SK-N-SH (cell line): ENCODE results near the gene LRRC70. TPM values are rescaled to one million over a fixed set of nuclear protein-coding genes. Genes with fewer than 3 reads are reported as not detected.

Experiments used
- CTCF ChIA-PET: fragments of 300-600, 350-600 bp; formaldehyde crosslinking; extraction: SDS; loops from one replicate; lab custom pipeline; 2021; lab: Yijun Ruan, JAX
- POLR2A ChIA-PET: fragments of 350-600 bp; sonication (Branson Sonifier 250); formaldehyde crosslinking; extraction: SDS; loops from one replicate; lab custom pipeline; 2020; ENCODE audit warnings: antibody characterized with exemption, inconsistent platforms; lab: Yijun Ruan, JAX
- DNase-seq: peaks from one replicate; pipeline ENCODE4 v3.0.0; 2012
- H2AFZ ChIP-seq: fragments of 200-600 bp; sonication (generic); 2 replicates; pipeline ENCODE4 v1.8.1; 2016; ENCODE audit warnings: antibody characterized with exemption, mild to moderate bottlenecking, low read depth
- H3F3A ChIP-seq: fragments of 200-600 bp; sonication (generic); replicated peaks from 2 replicates; pipeline ENCODE3; 2016; ENCODE audit warnings: antibody characterized with exemption, mild to moderate bottlenecking; ENCODE audit not compliant: insufficient read depth
- H3K27ac ChIP-seq, 2 experiments: fragments of 200-500 bp in 1 of 2; fragments of 200-600 bp in 1 of 2; sonication (Bioruptor generic) in 1 of 2; sonication (generic), shearing (Covaris generic) in 1 of 2; 2 replicates each; pipeline versions ENCODE4 v1.5.1 to v1.6.1; 2014 to 2016; ENCODE audit warnings: low read depth in 2 of 2, inconsistent platforms in 1 of 2, low read length in 1 of 2, mild to moderate bottlenecking in 1 of 2, mixed read lengths in 1 of 2
- H3K27me3 ChIP-seq: fragments of 200-600 bp; sonication (generic), shearing (Covaris generic); 2 replicates; pipeline ENCODE4 v1.6.1; 2016; ENCODE audit warnings: mixed run types; ENCODE audit not compliant: insufficient read depth
- H3K36me3 ChIP-seq, 2 experiments: fragments of 200-500 bp in 1 of 2; fragments of 200-600 bp in 1 of 2; sonication (Bioruptor generic) in 1 of 2; sonication (generic) in 1 of 2; replicated peaks in 1 of 2; 2 replicates each; pipeline versions ENCODE3 to v1.5.1; 2014 to 2016; ENCODE audit warnings: low read length in 1 of 2, mild to moderate bottlenecking in 1 of 2; ENCODE audit not compliant: insufficient read depth in 2 of 2, control insufficient read depth in 1 of 2
- H3K4me1 ChIP-seq, 2 experiments: fragments of 200-500 bp in 1 of 2; fragments of 200-600 bp in 1 of 2; sonication (Bioruptor generic) in 1 of 2; sonication (generic), shearing (Covaris generic) in 1 of 2; 2 replicates each; pipeline versions ENCODE4 v1.5.1 to v1.6.1; 2014 to 2016; ENCODE audit warnings: low read depth in 1 of 2, low read length in 1 of 2, mixed run types in 1 of 2; ENCODE audit not compliant: insufficient read depth in 2 of 2, control insufficient read depth in 1 of 2
- H3K4me2 ChIP-seq: fragments of 200-600 bp; sonication (generic), shearing (Covaris generic); 2 replicates; pipeline ENCODE4 v1.6.1; 2017; ENCODE audit warnings: mixed run types
- H3K4me3 ChIP-seq, 2 experiments: fragments of 200-500 bp in 1 of 2; fragments of 200-600 bp in 1 of 2; sonication (Bioruptor generic) in 1 of 2; sonication (generic), shearing (Covaris generic) in 1 of 2; 2 replicates each; pipeline versions ENCODE4 v1.5.1 to v1.8.1; 2014 to 2016; ENCODE audit warnings: low read depth in 2 of 2, inconsistent platforms in 1 of 2, low read length in 1 of 2, mild to moderate bottlenecking in 1 of 2, mixed read lengths in 1 of 2, moderate library complexity in 1 of 2
- H3K79me2 ChIP-seq: fragments of 200-600 bp; sonication (generic); 2 replicates; pipeline ENCODE4 v1.8.1; 2017; ENCODE audit warnings: mild to moderate bottlenecking; ENCODE audit not compliant: insufficient read depth
- H3K9ac ChIP-seq: fragments of 200-600 bp; sonication (generic); 2 replicates; pipeline ENCODE4 v1.6.1; 2017; ENCODE audit warnings: mixed run types
- H3K9me2 ChIP-seq: fragments of 200-600 bp; sonication (generic); 2 replicates; pipeline ENCODE4 v1.6.1; 2017; ENCODE audit warnings: mixed run types
- H3K9me3 ChIP-seq: fragments of 200-600 bp; sonication (generic); 2 replicates; pipeline ENCODE4 v1.6.1; 2017; ENCODE audit warnings: mixed run types, mild to moderate bottlenecking, moderate library complexity
- H4K20me1 ChIP-seq: fragments of 200-600 bp; sonication (generic); 2 replicates; pipeline ENCODE4 v1.6.1; 2017; ENCODE audit warnings: mild to moderate bottlenecking, mixed run types; ENCODE audit not compliant: insufficient read depth
- CHD2 ChIP-seq: fragments of 150-350 bp; IDR thresholded peaks from 2 replicates; pipeline ENCODE4 v1.6.1; 2018; ENCODE audit warnings: low read length; ENCODE audit not compliant: partially characterized antibody
- CTCF ChIP-seq: fragments of 200-600 bp; sonication (generic); IDR thresholded peaks from 2 replicates; pipeline ENCODE4 v1.6.1; 2017; ENCODE audit warnings: antibody characterized with exemption, mild to moderate bottlenecking, moderate library complexity
- EP300 ChIP-seq, 2 experiments: IDR thresholded peaks; 2 replicates each; pipeline versions ENCODE4 v1.4.0 to v1.6.1; 2012; ENCODE audit warnings: borderline replicate concordance in 1 of 2, low read depth in 1 of 2, low read length in 1 of 2
- FOXJ3 ChIP-seq: sonication (generic); formaldehyde crosslinking; IDR thresholded peaks from 2 replicates; pipeline ENCODE4 v1.5.1; 2020; ENCODE audit warnings: mild to moderate bottlenecking, missing genetic modification reagents
- FOXM1 ChIP-seq: IDR thresholded peaks from 2 replicates; pipeline ENCODE4 v1.4.0; 2012; ENCODE audit warnings: low read depth, mild to moderate bottlenecking
- JUND ChIP-seq: IDR thresholded peaks from 2 replicates; pipeline ENCODE4 v1.4.0; 2012
- MAX ChIP-seq: IDR thresholded peaks from 2 replicates; pipeline ENCODE4 v1.4.0; 2012; ENCODE audit warnings: low read depth
- MEF2A ChIP-seq: IDR thresholded peaks from 2 replicates; pipeline ENCODE4 v1.4.0; 2012; ENCODE audit warnings: low read depth, borderline replicate concordance
- MXI1 ChIP-seq: IDR thresholded peaks from 2 replicates; pipeline ENCODE4 v1.6.1; 2012; ENCODE audit warnings: mild to moderate bottlenecking, low read depth, low read length, improper control_type of control experiment
- NFIC ChIP-seq: IDR thresholded peaks from 2 replicates; pipeline ENCODE4 v1.4.0; 2012; ENCODE audit warnings: borderline replicate concordance
- POLR2AphosphoS5 ChIP-seq: IDR thresholded peaks from 2 replicates; pipeline ENCODE4 v1.6.1; 2012; ENCODE audit warnings: low read depth, low read length
- RAD21 ChIP-seq: IDR thresholded peaks from 2 replicates; pipeline ENCODE4 v1.6.1; 2012; ENCODE audit warnings: mild to moderate bottlenecking, low read length
- RCOR1 ChIP-seq: fragments of 150-350 bp; IDR thresholded peaks from 2 replicates; pipeline ENCODE4 v1.6.1; 2017; ENCODE audit warnings: antibody characterized with exemption, low read length
- RXRA ChIP-seq: IDR thresholded peaks from 2 replicates; pipeline ENCODE4 v1.4.0; 2012; ENCODE audit warnings: low read depth, mild to moderate bottlenecking, borderline replicate concordance
- SMC3 ChIP-seq: IDR thresholded peaks from 2 replicates; pipeline ENCODE4 v1.6.1; 2012; ENCODE audit warnings: low read depth, low read length, improper control_type of control experiment
- TCF12 ChIP-seq: IDR thresholded peaks from 2 replicates; pipeline ENCODE4 v1.4.0; 2012
- YY1 ChIP-seq: IDR thresholded peaks from 2 replicates; pipeline ENCODE4 v1.4.0; 2012; ENCODE audit warnings: low read depth, mild to moderate bottlenecking
- WGBS: methylation state at CpG from one replicate; pipeline ENCODE4 v1.1.6; 2017; ENCODE audit warnings: low lambda C conversion rate; 5-methylcytosine and 5-hydroxymethylcytosine counted together
- polyA plus RNA-seq, 3 experiments: library from polyadenylated mRNA; depleted of rRNA; stranded (reverse); fragments of >200 nt; gene quantifications; 2 replicates each; pipeline ENCODE4 v1.2.3, GENCODE V29; 2012
- TF ChIP-seq, protein P1 (sequence below): IDR thresholded peaks from 2 replicates; pipeline ENCODE4; 2012
- TF ChIP-seq, protein P2 (sequence below): IDR thresholded peaks from 2 replicates; pipeline ENCODE4 v1.4.0; 2012; ENCODE audit warnings: low read depth, borderline replicate concordance
- TF ChIP-seq, protein P3 (sequence below): fragments of 150-350 bp; IDR thresholded peaks from 2 replicates; pipeline ENCODE4 v1.6.1; 2017; ENCODE audit warnings: antibody characterized with exemption, low read length, low read depth, borderline replicate concordance

LRRC70 gene
- polyA plus RNA-seq, 1 of the 3 experiments (the other 2 are of a cell fraction): 0.08 TPM

- DNase-seq: no peak
- TF ChIP-seq, protein P1, sequence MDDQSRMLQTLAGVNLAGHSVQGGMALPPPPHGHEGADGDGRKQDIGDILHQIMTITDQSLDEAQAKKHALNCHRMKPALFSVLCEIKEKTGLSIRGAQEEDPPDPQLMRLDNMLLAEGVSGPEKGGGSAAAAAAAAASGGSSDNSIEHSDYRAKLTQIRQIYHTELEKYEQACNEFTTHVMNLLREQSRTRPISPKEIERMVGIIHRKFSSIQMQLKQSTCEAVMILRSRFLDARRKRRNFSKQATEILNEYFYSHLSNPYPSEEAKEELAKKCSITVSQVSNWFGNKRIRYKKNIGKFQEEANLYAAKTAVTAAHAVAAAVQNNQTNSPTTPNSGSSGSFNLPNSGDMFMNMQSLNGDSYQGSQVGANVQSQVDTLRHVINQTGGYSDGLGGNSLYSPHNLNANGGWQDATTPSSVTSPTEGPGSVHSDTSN: peak; percentile 79
- no peak for TF ChIP-seq CTCF
- TF ChIP-seq EP300 (IDR thresholded peaks at IDR 0.05; ENCODE audit: borderline replicate concordance in 1 of 2, low read depth in 1 of 2, low read length in 1 of 2): peak; percentile 19 to 39; a peak in 1 of 4 replicates
- TF ChIP-seq TCF12: peak; percentile 66
- no peak for TF ChIP-seq RAD21
- TF ChIP-seq POLR2AphosphoS5: peak; percentile 40; the same call in 1 of the 2 replicates
- peak; percentile 12; the same call in 1 of the 2 replicates for TF ChIP-seq JUND
- no peak; the same call in 1 of the 2 replicates for TF ChIP-seq RXRA
- H3K79me2 ChIP-seq: 0 out of 2 replicates have a peak, but pooled peaks cover 3% of the 10 kb centered on the region
- H3K9me3 ChIP-seq: no peaks in the 10 kb centered on the region
- H3F3A ChIP-seq: no peaks in the 10 kb centered on the region
- POLR2A ChIA-PET: no interaction called here
- H3K9me2 ChIP-seq: no peaks in the 10 kb centered on the region
- H3K9ac ChIP-seq: no peak overlapping the region
- peaks cover 6 to 19% of the 10 kb centered on the region in 2 experiments for H3K36me3 ChIP-seq
- CTCF ChIA-PET: no interaction called here
- H3K4me1 ChIP-seq: no peaks in the 10 kb centered on the region; a peak in 1 of 4 replicates
- no peaks in the 10 kb centered on the region for H3K27me3 ChIP-seq
- H2AFZ ChIP-seq: no peak overlapping the region
- H3K4me3 ChIP-seq: no peak overlapping the region
- no peaks in the 10 kb centered on the region for H4K20me1 ChIP-seq
- no peak overlapping the region for H3K4me2 ChIP-seq
- no peak overlapping the region; a peak in 2 of 4 replicates for H3K27ac ChIP-seq
- WGBS: 76% methylated on average over 1 of the region's 1 CpG
Observed at GRCh38 chr5:62560786-62561185, 17.8 kb upstream of the LRRC70 start.

GRCh38 chr5:62561896-62562295 is 16.7 kb upstream of the LRRC70 start:
- H3F3A ChIP-seq: no peaks in the 10 kb centered on the region
- H3K4me3 ChIP-seq: no peak overlapping the region
- no peak overlapping the region for H3K4me2 ChIP-seq
- WGBS: 100% methylated on average over 1 of the region's 1 CpG
- H3K27ac ChIP-seq: no peak overlapping the region
- H4K20me1 ChIP-seq: no peaks in the 10 kb centered on the region
- no peaks in the 10 kb centered on the region for H3K27me3 ChIP-seq
- H3K79me2 ChIP-seq: 0 out of 2 replicates have a peak, but pooled peaks cover 3% of the 10 kb centered on the region
- H2AFZ ChIP-seq: no peak overlapping the region
- ChIA-PET CTCF (no interaction called here), POLR2A (no interaction called here)
- no peaks in the 10 kb centered on the region for H3K9me2 ChIP-seq
- H3K9me3 ChIP-seq: no peaks in the 10 kb centered on the region
- H3K36me3 ChIP-seq: peaks cover 6 to 27% of the 10 kb centered on the region in 2 experiments
- no peak overlapping the region for H3K9ac ChIP-seq
- DNase-seq: no peak
- no peaks in the 10 kb centered on the region; a peak in 1 of 4 replicates for H3K4me1 ChIP-seq
- TF ChIP-seq NFIC: no peak
- TF ChIP-seq MAX: no peak
- no peak for TF ChIP-seq MXI1
- TF ChIP-seq, protein P2, sequence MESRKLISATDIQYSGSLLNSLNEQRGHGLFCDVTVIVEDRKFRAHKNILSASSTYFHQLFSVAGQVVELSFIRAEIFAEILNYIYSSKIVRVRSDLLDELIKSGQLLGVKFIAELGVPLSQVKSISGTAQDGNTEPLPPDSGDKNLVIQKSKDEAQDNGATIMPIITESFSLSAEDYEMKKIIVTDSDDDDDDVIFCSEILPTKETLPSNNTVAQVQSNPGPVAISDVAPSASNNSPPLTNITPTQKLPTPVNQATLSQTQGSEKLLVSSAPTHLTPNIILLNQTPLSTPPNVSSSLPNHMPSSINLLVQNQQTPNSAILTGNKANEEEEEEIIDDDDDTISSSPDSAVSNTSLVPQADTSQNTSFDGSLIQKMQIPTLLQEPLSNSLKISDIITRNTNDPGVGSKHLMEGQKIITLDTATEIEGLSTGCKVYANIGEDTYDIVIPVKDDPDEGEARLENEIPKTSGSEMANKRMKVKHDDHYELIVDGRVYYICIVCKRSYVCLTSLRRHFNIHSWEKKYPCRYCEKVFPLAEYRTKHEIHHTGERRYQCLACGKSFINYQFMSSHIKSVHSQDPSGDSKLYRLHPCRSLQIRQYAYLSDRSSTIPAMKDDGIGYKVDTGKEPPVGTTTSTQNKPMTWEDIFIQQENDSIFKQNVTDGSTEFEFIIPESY: no peak
- TF ChIP-seq SMC3: no peak
- no peak for TF ChIP-seq RAD21
- TF ChIP-seq, protein P3, sequence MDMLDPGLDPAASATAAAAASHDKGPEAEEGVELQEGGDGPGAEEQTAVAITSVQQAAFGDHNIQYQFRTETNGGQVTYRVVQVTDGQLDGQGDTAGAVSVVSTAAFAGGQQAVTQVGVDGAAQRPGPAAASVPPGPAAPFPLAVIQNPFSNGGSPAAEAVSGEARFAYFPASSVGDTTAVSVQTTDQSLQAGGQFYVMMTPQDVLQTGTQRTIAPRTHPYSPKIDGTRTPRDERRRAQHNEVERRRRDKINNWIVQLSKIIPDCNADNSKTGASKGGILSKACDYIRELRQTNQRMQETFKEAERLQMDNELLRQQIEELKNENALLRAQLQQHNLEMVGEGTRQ: no peak
- no peak for TF ChIP-seq FOXJ3 (CRISPR knock-in tag)
- no peak for TF ChIP-seq RCOR1
- no peak for TF ChIP-seq CHD2
- TF ChIP-seq RXRA: no peak
- TF ChIP-seq YY1: no peak
- no peak for TF ChIP-seq FOXM1
- no peak for TF ChIP-seq MEF2A
- TF ChIP-seq EP300 (IDR thresholded peaks at IDR 0.05; ENCODE audit: borderline replicate concordance in 1 of 2, low read depth in 1 of 2, low read length in 1 of 2): no peak
